Measurements from ENCODE around the gene ETV6.

Gene ETV6

GRCh38 chr12:11731042-11731357 is 81.5 kb downstream of the ETV6 start:
- no CpG with 5 or more reads among the region's 1 CpG for WGBS (ENCODE audit: extremely low coverage, insufficient coverage, low lambda C conversion rate)
- Histone ChIP-seq H3K4ac (ENCODE audit: low read depth, low read length) (no peak overlapping the region), H2BK120ac (ENCODE audit: low read depth, low read length) (no peak overlapping the region), H3K36me3 (ENCODE audit: control insufficient read depth, insufficient read depth, low read length) (no peaks in the 10 kb centered on the region), H3K4me3 (ENCODE audit: low read length) (no peak overlapping the region), H4K5ac (ENCODE audit: low read length) (no peak overlapping the region), H2BK5ac (ENCODE audit: low read length) (no peak overlapping the region), H3K79me1 (ENCODE audit: low read length) (no peaks in the 10 kb centered on the region), H3K27ac (ENCODE audit: low read depth, low read length) (no peak overlapping the region), H3K79me2 (ENCODE audit: control insufficient read depth, insufficient read depth, low read length) (no peaks in the 10 kb centered on the region), H3K23ac (ENCODE audit: low read length) (no peak overlapping the region), H3K9ac (ENCODE audit: low read length) (no peak overlapping the region), H3K56ac (ENCODE audit: low read length) (no peak overlapping the region), H2AK5ac (ENCODE audit: low read length) (no peak overlapping the region), H2BK15ac (replicated peaks; ENCODE audit: low read depth) (no peak overlapping the region), H3K27me3 (ENCODE audit: insufficient read depth, low read length, poor library complexity) (no peaks in the 10 kb centered on the region), H3K18ac (ENCODE audit: low read length) (no peak overlapping the region), H3K4me2 (ENCODE audit: low read length) (no peak overlapping the region), H4K8ac (ENCODE audit: low read depth, low read length) (no peak overlapping the region), H3K4me1 (ENCODE audit: control insufficient read depth, low read depth, low read length) (no peaks in the 10 kb centered on the region)
- no peak for DNase-seq

GRCh38 chr12:11731455-11731854 is 82.0 kb downstream of the ETV6 start:
- Histone ChIP-seq H3K9ac (ENCODE audit: low read length) (no peak overlapping the region), H2BK5ac (ENCODE audit: low read length) (no peak overlapping the region), H3K4me3 (ENCODE audit: low read length) (no peak overlapping the region), H2BK120ac (ENCODE audit: low read depth, low read length) (no peak overlapping the region), H3K18ac (ENCODE audit: low read length) (no peak overlapping the region), H3K56ac (ENCODE audit: low read length) (no peak overlapping the region), H3K4me1 (ENCODE audit: control insufficient read depth, low read depth, low read length) (no peaks in the 10 kb centered on the region), H3K36me3 (ENCODE audit: control insufficient read depth, insufficient read depth, low read length) (no peaks in the 10 kb centered on the region), H2AK5ac (ENCODE audit: low read length) (no peak overlapping the region), H3K79me1 (ENCODE audit: low read length) (no peaks in the 10 kb centered on the region), H4K5ac (ENCODE audit: low read length) (no peak overlapping the region), H3K23ac (ENCODE audit: low read length) (no peak overlapping the region), H3K4ac (ENCODE audit: low read depth, low read length) (no peak overlapping the region), H3K4me2 (ENCODE audit: low read length) (no peak overlapping the region), H3K27ac (ENCODE audit: low read depth, low read length) (no peak overlapping the region), H3K27me3 (ENCODE audit: insufficient read depth, low read length, poor library complexity) (no peaks in the 10 kb centered on the region), H2BK15ac (replicated peaks; ENCODE audit: low read depth) (no peak overlapping the region), H3K79me2 (ENCODE audit: control insufficient read depth, insufficient read depth, low read length) (no peaks in the 10 kb centered on the region), H4K8ac (ENCODE audit: low read depth, low read length) (no peak overlapping the region)
- WGBS (ENCODE audit: extremely low coverage, insufficient coverage, low lambda C conversion rate), result no CpG with 5 or more reads among the region's 3 CpGs
- DNase-seq, result no peak

GRCh38 chr12:11732023-11732422 is 82.5 kb downstream of the ETV6 start:
- Histone ChIP-seq H2AK5ac (ENCODE audit: low read length) (no peak overlapping the region), H2BK15ac (replicated peaks; ENCODE audit: low read depth) (no peak overlapping the region), H4K5ac (ENCODE audit: low read length) (no peak overlapping the region), H3K27me3 (ENCODE audit: insufficient read depth, low read length, poor library complexity) (no peaks in the 10 kb centered on the region), H3K36me3 (ENCODE audit: control insufficient read depth, insufficient read depth, low read length) (no peaks in the 10 kb centered on the region), H3K4me1 (ENCODE audit: control insufficient read depth, low read depth, low read length) (no peaks in the 10 kb centered on the region), H3K79me2 (ENCODE audit: control insufficient read depth, insufficient read depth, low read length) (no peaks in the 10 kb centered on the region), H3K4me2 (ENCODE audit: low read length) (no peak overlapping the region), H3K23ac (ENCODE audit: low read length) (no peak overlapping the region), H3K56ac (ENCODE audit: low read length) (no peak overlapping the region), H3K4ac (ENCODE audit: low read depth, low read length) (no peak overlapping the region), H3K27ac (ENCODE audit: low read depth, low read length) (no peak overlapping the region), H2BK120ac (ENCODE audit: low read depth, low read length) (no peak overlapping the region), H3K4me3 (ENCODE audit: low read length) (no peak overlapping the region), H3K9ac (ENCODE audit: low read length) (no peak overlapping the region), H4K8ac (ENCODE audit: low read depth, low read length) (no peak overlapping the region), H3K18ac (ENCODE audit: low read length) (no peak overlapping the region), H3K79me1 (ENCODE audit: low read length) (no peaks in the 10 kb centered on the region), H2BK5ac (ENCODE audit: low read length) (no peak overlapping the region)
- DNase-seq, result no peak
- WGBS (ENCODE audit: extremely low coverage, insufficient coverage, low lambda C conversion rate), result no CpG with 5 or more reads among the region's 5 CpGs

- Histone ChIP-seq H3K4ac (ENCODE audit: low read depth, low read length) (no peak overlapping the region), H3K79me1 (ENCODE audit: low read length) (peaks cover under 1% of the 10 kb centered on the region), H3K23ac (ENCODE audit: low read length) (no peak overlapping the region), H2AK5ac (ENCODE audit: low read length) (no peak overlapping the region), H4K5ac (ENCODE audit: low read length) (no peak overlapping the region), H3K4me2 (ENCODE audit: low read length) (no peak overlapping the region), H3K56ac (ENCODE audit: low read length) (no peak overlapping the region), H3K18ac (ENCODE audit: low read length) (no peak overlapping the region), H2BK15ac (replicated peaks; ENCODE audit: low read depth) (no peak overlapping the region), H2BK120ac (ENCODE audit: low read depth, low read length) (no peak overlapping the region), H2BK5ac (ENCODE audit: low read length) (no peak overlapping the region), H3K27me3 (ENCODE audit: insufficient read depth, low read length, poor library complexity) (no peaks in the 10 kb centered on the region), H3K36me3 (ENCODE audit: control insufficient read depth, insufficient read depth, low read length) (no peaks in the 10 kb centered on the region), H3K79me2 (ENCODE audit: control insufficient read depth, insufficient read depth, low read length) (no peaks in the 10 kb centered on the region), H3K4me3 (ENCODE audit: low read length) (no peak overlapping the region), H3K27ac (ENCODE audit: low read depth, low read length) (no peak overlapping the region), H4K8ac (ENCODE audit: low read depth, low read length) (no peak overlapping the region), H3K4me1 (ENCODE audit: control insufficient read depth, low read depth, low read length) (no peaks in the 10 kb centered on the region), H3K9ac (ENCODE audit: low read length) (no peak overlapping the region)
- no peak for DNase-seq
- no CpG with 5 or more reads among the region's 2 CpGs for WGBS (ENCODE audit: extremely low coverage, insufficient coverage, low lambda C conversion rate)
Measured at GRCh38 chr12:11732715-11733114, 83.2 kb downstream of the ETV6 start.

GRCh38 chr12:11734580-11735180 is 85.2 kb downstream of the ETV6 start:
- H3K27me3 ChIP-seq (ENCODE audit: insufficient read depth, low read length, poor library complexity), result no peaks in the 10 kb centered on the region
- H3K9ac ChIP-seq (ENCODE audit: low read length), result no peak overlapping the region
- no peaks in the 10 kb centered on the region for H3K79me2 ChIP-seq (ENCODE audit: control insufficient read depth, insufficient read depth, low read length)
- no CpG with 5 or more reads among the region's 5 CpGs for WGBS (ENCODE audit: extremely low coverage, insufficient coverage, low lambda C conversion rate)
- H3K36me3 ChIP-seq (ENCODE audit: control insufficient read depth, insufficient read depth, low read length), result no peaks in the 10 kb centered on the region
- H2BK15ac ChIP-seq (replicated peaks; ENCODE audit: low read depth), result no peak overlapping the region
- no peak overlapping the region for H3K4me3 ChIP-seq (ENCODE audit: low read length)
- H4K5ac ChIP-seq (ENCODE audit: low read length), result no peak overlapping the region
- H2AK5ac ChIP-seq (ENCODE audit: low read length), result no peak overlapping the region
- no peak overlapping the region for H3K23ac ChIP-seq (ENCODE audit: low read length)
- H3K56ac ChIP-seq (ENCODE audit: low read length), result no peak overlapping the region
- H3K18ac ChIP-seq (ENCODE audit: low read length), result no peak overlapping the region
- H3K4ac ChIP-seq (ENCODE audit: low read depth, low read length), result no peak overlapping the region
- H4K8ac ChIP-seq (ENCODE audit: low read depth, low read length), result no peak overlapping the region
- no peak for DNase-seq
- no peak overlapping the region for H2BK120ac ChIP-seq (ENCODE audit: low read depth, low read length)
- no peak overlapping the region for H3K4me2 ChIP-seq (ENCODE audit: low read length)
- H3K79me1 ChIP-seq (ENCODE audit: low read length), result peaks cover 2% of the 10 kb centered on the region
- no peaks in the 10 kb centered on the region for H3K4me1 ChIP-seq (ENCODE audit: control insufficient read depth, low read depth, low read length)
- no peak overlapping the region for H2BK5ac ChIP-seq (ENCODE audit: low read length)
- H3K27ac ChIP-seq (ENCODE audit: low read depth, low read length), result no peak overlapping the region

- Histone ChIP-seq H3K56ac (ENCODE audit: low read length) (no peak overlapping the region), H3K79me2 (ENCODE audit: control insufficient read depth, insufficient read depth, low read length) (no peaks in the 10 kb centered on the region), H2BK120ac (ENCODE audit: low read depth, low read length) (no peak overlapping the region), H4K8ac (ENCODE audit: low read depth, low read length) (no peak overlapping the region), H3K36me3 (ENCODE audit: control insufficient read depth, insufficient read depth, low read length) (no peaks in the 10 kb centered on the region), H2BK15ac (replicated peaks; ENCODE audit: low read depth) (no peak overlapping the region), H4K5ac (ENCODE audit: low read length) (no peak overlapping the region), H3K9ac (ENCODE audit: low read length) (no peak overlapping the region), H2AK5ac (ENCODE audit: low read length) (no peak overlapping the region), H3K27ac (ENCODE audit: low read depth, low read length) (no peak overlapping the region), H3K4me3 (ENCODE audit: low read length) (no peak overlapping the region), H3K4ac (ENCODE audit: low read depth, low read length) (no peak overlapping the region), H3K27me3 (ENCODE audit: insufficient read depth, low read length, poor library complexity) (no peaks in the 10 kb centered on the region), H3K18ac (ENCODE audit: low read length) (no peak overlapping the region), H3K79me1 (ENCODE audit: low read length) (peaks cover 5% of the 10 kb centered on the region), H3K4me2 (ENCODE audit: low read length) (no peak overlapping the region), H3K4me1 (ENCODE audit: control insufficient read depth, low read depth, low read length) (peaks cover 3% of the 10 kb centered on the region), H3K23ac (ENCODE audit: low read length) (no peak overlapping the region), H2BK5ac (ENCODE audit: low read length) (no peak overlapping the region)
- no peak for DNase-seq
- whole genome bisulfite sequencing (ENCODE audit: extremely low coverage, insufficient coverage, low lambda C conversion rate), result no CpG with 5 or more reads among the region's 6 CpGs
Measured at GRCh38 chr12:11738450-11738849, 89.0 kb downstream of the ETV6 start.

Measured in mesendoderm (in vitro differentiated cells).